ENCODE results near the gene MET.
"Not testable (repeated sequence)": the region's sequence is repeated elsewhere in the genome, so short reads cannot be mapped to it uniquely, and the experiment has no call there.

Gene MET

GRCh38 chr7:116732788-116733694, 61.0 kb downstream of the MET start:
- H3K9me3 ChIP-seq (ENCODE audit: control insufficient read depth, insufficient read depth, low read length): no peaks in the 10 kb centered on the region
- H3K36me3 ChIP-seq (ENCODE audit: insufficient read depth, low read length): no peaks in the 10 kb centered on the region
- no peak overlapping the region for H3K9ac ChIP-seq (ENCODE audit: low read depth, low read length)
- H3K4me1 ChIP-seq (ENCODE audit: insufficient read depth, low read length): peaks cover 17% of the 10 kb centered on the region

GRCh38 chr7:116733924-116734580, 62.1 kb downstream of the MET start:
- Histone ChIP-seq H3K36me3 (ENCODE audit: insufficient read depth, low read length) (no peaks in the 10 kb centered on the region), H3K9ac (ENCODE audit: low read depth, low read length) (no peak overlapping the region), H3K4me1 (ENCODE audit: insufficient read depth, low read length) (peaks cover 26% of the 10 kb centered on the region), H3K9me3 (ENCODE audit: control insufficient read depth, insufficient read depth, low read length) (no peaks in the 10 kb centered on the region)

GRCh38 chr7:116734710-116735109, 62.7 kb downstream of the MET start:
- Histone ChIP-seq H3K9ac (ENCODE audit: low read depth, low read length) (no peak overlapping the region), H3K9me3 (ENCODE audit: control insufficient read depth, insufficient read depth, low read length) (no peaks in the 10 kb centered on the region), H3K4me1 (ENCODE audit: insufficient read depth, low read length) (peaks cover 26% of the 10 kb centered on the region), H3K36me3 (ENCODE audit: insufficient read depth, low read length) (no peaks in the 10 kb centered on the region)

- Histone ChIP-seq H3K4me1 (ENCODE audit: insufficient read depth, low read length) (peaks cover 26% of the 10 kb centered on the region), H3K36me3 (ENCODE audit: insufficient read depth, low read length) (no peaks in the 10 kb centered on the region), H3K9me3 (ENCODE audit: control insufficient read depth, insufficient read depth, low read length) (no peaks in the 10 kb centered on the region), H3K9ac (ENCODE audit: low read depth, low read length) (no peak overlapping the region)
Measured at GRCh38 chr7:116736927-116737715, 65.1 kb downstream of the MET start.

GRCh38 chr7:116738378-116738777, 66.4 kb downstream of the MET start:
- H3K4me1 ChIP-seq (ENCODE audit: insufficient read depth, low read length): peaks cover 21% of the 10 kb centered on the region
- H3K36me3 ChIP-seq (ENCODE audit: insufficient read depth, low read length): no peaks in the 10 kb centered on the region
- no peaks in the 10 kb centered on the region for H3K9me3 ChIP-seq (ENCODE audit: control insufficient read depth, insufficient read depth, low read length)
- no peak overlapping the region for H3K9ac ChIP-seq (ENCODE audit: low read depth, low read length)

- Histone ChIP-seq H3K9ac (ENCODE audit: low read depth, low read length) (no peak overlapping the region), H3K9me3 (ENCODE audit: control insufficient read depth, insufficient read depth, low read length) (no peaks in the 10 kb centered on the region)
Measured at GRCh38 chr7:116739307-116739706, 67.3 kb downstream of the MET start.

GRCh38 chr7:116740231-116740630, 68.2 kb downstream of the MET start:
- H3K4me1 ChIP-seq (ENCODE audit: insufficient read depth, low read length): peaks cover 18% of the 10 kb centered on the region; the same call in 1 of the 2 replicates

More at GRCh38 chr7:116739307-116739706, 67.3 kb downstream of the MET start:
- Histone ChIP-seq H3K4me1 (ENCODE audit: insufficient read depth, low read length) (peaks cover 18% of the 10 kb centered on the region; the same call in 1 of the 2 replicates), H3K36me3 (ENCODE audit: insufficient read depth, low read length) (no peaks in the 10 kb centered on the region)

GRCh38 chr7:116740755-116741462, 68.9 kb downstream of the MET start:
- Histone ChIP-seq H3K9me3 (ENCODE audit: control insufficient read depth, insufficient read depth, low read length) (no peaks in the 10 kb centered on the region), H3K36me3 (ENCODE audit: insufficient read depth, low read length) (no peaks in the 10 kb centered on the region), H3K4me1 (ENCODE audit: insufficient read depth, low read length) (peaks cover 18% of the 10 kb centered on the region; the same call in 1 of the 2 replicates), H3K9ac (ENCODE audit: low read depth, low read length) (no peak overlapping the region)

More at GRCh38 chr7:116740231-116740630, 68.2 kb downstream of the MET start:
- Histone ChIP-seq H3K9me3 (ENCODE audit: control insufficient read depth, insufficient read depth, low read length) (no peaks in the 10 kb centered on the region), H3K9ac (ENCODE audit: low read depth, low read length) (no peak overlapping the region), H3K36me3 (ENCODE audit: insufficient read depth, low read length) (no peaks in the 10 kb centered on the region)

GRCh38 chr7:116741625-116742316, 69.8 kb downstream of the MET start:
- Histone ChIP-seq H3K9ac (ENCODE audit: low read depth, low read length) (no peak overlapping the region), H3K36me3 (ENCODE audit: insufficient read depth, low read length) (no peaks in the 10 kb centered on the region), H3K4me1 (ENCODE audit: insufficient read depth, low read length) (peaks cover 17% of the 10 kb centered on the region; the same call in 1 of the 2 replicates), H3K9me3 (ENCODE audit: control insufficient read depth, insufficient read depth, low read length) (no peaks in the 10 kb centered on the region)

GRCh38 chr7:116742641-116743040, 70.6 kb downstream of the MET start:
- H3K36me3 ChIP-seq (ENCODE audit: insufficient read depth, low read length): no peaks in the 10 kb centered on the region
- no peak overlapping the region for H3K9ac ChIP-seq (ENCODE audit: low read depth, low read length)
- H3K9me3 ChIP-seq (ENCODE audit: control insufficient read depth, insufficient read depth, low read length): no peaks in the 10 kb centered on the region
- H3K4me1 ChIP-seq (ENCODE audit: insufficient read depth, low read length): peaks cover 9% of the 10 kb centered on the region; the same call in 1 of the 2 replicates

GRCh38 chr7:116743835-116744234, 71.8 kb downstream of the MET start:
- H3K36me3 ChIP-seq (ENCODE audit: insufficient read depth, low read length); H3K9me3 ChIP-seq (ENCODE audit: control insufficient read depth, insufficient read depth, low read length); H3K9ac ChIP-seq (ENCODE audit: low read depth, low read length); H3K4me1 ChIP-seq (ENCODE audit: insufficient read depth, low read length): not testable (repeated sequence)

GRCh38 chr7:116746388-116746787, 74.4 kb downstream of the MET start:
- H3K36me3 ChIP-seq (ENCODE audit: insufficient read depth, low read length); H3K9ac ChIP-seq (ENCODE audit: low read depth, low read length); H3K4me1 ChIP-seq (ENCODE audit: insufficient read depth, low read length); H3K9me3 ChIP-seq (ENCODE audit: control insufficient read depth, insufficient read depth, low read length): not testable (repeated sequence)

GRCh38 chr7:116751070-116751469, 79.1 kb downstream of the MET start:
- H3K9me3 ChIP-seq (ENCODE audit: control insufficient read depth, insufficient read depth, low read length); H3K4me1 ChIP-seq (ENCODE audit: insufficient read depth, low read length); H3K36me3 ChIP-seq (ENCODE audit: insufficient read depth, low read length); H3K9ac ChIP-seq (ENCODE audit: low read depth, low read length): not testable (repeated sequence)
